Activated CD8-positive, alpha-beta T cell treated with anti-CD3 and anti-CD28 coated beads for 36 hours (primary cell): ENCODE data around the gene IRF2. TPM values are rescaled to one million over a fixed set of nuclear protein-coding genes. Genes with fewer than 3 reads are reported as not detected.
A peak's percentile ranks its signal among the peaks of the same experiment; 100 is the strongest.

ENCODE experiments used
- ATAC-seq: fragments of 200-7000 bp; cut with Tn5 transposase; one replicate; pipeline ENCODE4 v1.10.0; 2021; ENCODE audit warnings: mild to moderate bottlenecking, moderate library complexity
- CTCF ChIA-PET: fragments of 350-600 bp; sonication (Branson Sonifier 250); formaldehyde crosslinking; loops from one replicate; lab custom pipeline; 2021; ENCODE audit warnings: antibody characterized with exemption; lab: Charles Lee
- POLR2A ChIA-PET: fragments of 350-600 bp; sonication (Branson Sonifier 250); formaldehyde crosslinking; loops from one replicate; lab custom pipeline; 2021; ENCODE audit warnings: antibody characterized with exemption; lab: Charles Lee
- DNase-seq: peaks from one replicate; pipeline ENCODE4 v3.0.0-alpha.2; 2020
- H3K27ac Mint-ChIP-seq: one replicate; pipeline ENCODE4 v1.8.0; 2021; ENCODE audit warnings: mild to moderate bottlenecking, mixed read lengths
- H3K27me3 Mint-ChIP-seq: one replicate; pipeline ENCODE4 v1.8.0; 2021; ENCODE audit warnings: mixed read lengths
- H3K36me3 Mint-ChIP-seq: one replicate; pipeline ENCODE4 v1.8.0; 2021; ENCODE audit warnings: low read depth, mixed read lengths
- H3K4me1 Mint-ChIP-seq: one replicate; pipeline ENCODE4 v1.8.0; 2021; ENCODE audit warnings: low read depth, mixed read lengths
- H3K4me3 Mint-ChIP-seq: one replicate; pipeline ENCODE4 v1.8.0; 2021; ENCODE audit warnings: mild to moderate bottlenecking, moderate library complexity, mixed read lengths
- H3K9me3 Mint-ChIP-seq: one replicate; pipeline ENCODE4 v1.8.0; 2021; ENCODE audit warnings: mixed read lengths
- intact Hi-C: fragments of 100-400 bp; cut with micrococcal nuclease; formaldehyde crosslinking; loops from one replicate; pipeline ENCODE4 v1.10.0; 2022
- total RNA-seq, 2 experiments: library from RNA; stranded (reverse); gene quantifications; one replicate each; pipeline ENCODE4 v1.2.3, GENCODE V29; 2021
- TF ChIP-seq, protein P1 (sequence below): fragments of 200-600 bp; IDR thresholded peaks from one replicate; pipeline ENCODE4 v1.8.0; 2022; ENCODE audit warnings: antibody characterized with exemption, mild to moderate bottlenecking

Gene IRF2
- total RNA-seq, 2 experiments from 2014 or later = 48.1 to 56.4 TPM

DNA sequence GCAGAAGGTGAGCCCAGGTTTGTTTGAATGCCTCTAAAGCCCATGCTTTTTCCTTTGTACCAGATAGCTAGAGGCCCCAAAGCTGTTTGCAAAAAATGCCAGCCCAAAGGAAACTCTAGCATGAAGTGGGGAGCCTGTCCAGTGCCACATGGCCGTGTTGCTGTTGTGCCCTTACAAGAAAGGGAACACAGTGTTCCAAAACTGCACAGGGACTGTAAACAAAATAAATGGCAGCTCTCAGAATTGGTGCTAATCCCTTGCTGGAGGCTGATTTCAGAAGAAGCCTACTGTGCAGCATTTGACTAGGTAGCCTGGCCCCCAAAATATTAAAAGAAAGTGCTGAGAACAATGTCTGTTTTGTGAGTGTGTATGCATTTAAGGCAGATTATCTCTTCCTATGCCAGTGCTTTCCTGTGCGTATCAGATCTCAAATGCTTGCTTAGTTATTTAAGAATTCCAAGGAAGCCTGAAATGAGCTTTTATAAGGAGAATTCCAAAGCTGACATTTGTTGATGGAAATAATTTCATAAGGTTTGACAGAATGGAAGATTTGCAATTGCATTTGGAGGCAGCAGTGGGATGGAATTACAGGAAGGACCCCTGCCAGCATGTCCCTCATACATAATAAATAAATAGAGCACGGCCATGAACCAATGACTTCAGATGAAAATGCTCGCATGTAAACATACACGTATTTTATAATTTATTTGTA lies 115.7 kb downstream of the IRF2 start:
- no peaks in the 10 kb centered on the region for H3K36me3 Mint-ChIP-seq
- ATAC-seq = no peak
- H3K27me3 Mint-ChIP-seq = no peaks in the 10 kb centered on the region
- no peak for DNase-seq
- H3K27ac Mint-ChIP-seq = no peak overlapping the region
- ChIA-PET POLR2A (no interaction called here), CTCF (interaction anchor here (1.3 kb wide), 1 partner anchor 94 kb away, joined by 4 read pairs; no protein-coding TSS in a partner anchor)
- intact Hi-C loops = no loop called here
- peaks cover 5% of the 10 kb centered on the region for H3K9me3 Mint-ChIP-seq
- H3K4me1 Mint-ChIP-seq = peaks cover 34% of the 10 kb centered on the region
- no peak overlapping the region for H3K4me3 Mint-ChIP-seq
- TF ChIP-seq, protein P1, sequence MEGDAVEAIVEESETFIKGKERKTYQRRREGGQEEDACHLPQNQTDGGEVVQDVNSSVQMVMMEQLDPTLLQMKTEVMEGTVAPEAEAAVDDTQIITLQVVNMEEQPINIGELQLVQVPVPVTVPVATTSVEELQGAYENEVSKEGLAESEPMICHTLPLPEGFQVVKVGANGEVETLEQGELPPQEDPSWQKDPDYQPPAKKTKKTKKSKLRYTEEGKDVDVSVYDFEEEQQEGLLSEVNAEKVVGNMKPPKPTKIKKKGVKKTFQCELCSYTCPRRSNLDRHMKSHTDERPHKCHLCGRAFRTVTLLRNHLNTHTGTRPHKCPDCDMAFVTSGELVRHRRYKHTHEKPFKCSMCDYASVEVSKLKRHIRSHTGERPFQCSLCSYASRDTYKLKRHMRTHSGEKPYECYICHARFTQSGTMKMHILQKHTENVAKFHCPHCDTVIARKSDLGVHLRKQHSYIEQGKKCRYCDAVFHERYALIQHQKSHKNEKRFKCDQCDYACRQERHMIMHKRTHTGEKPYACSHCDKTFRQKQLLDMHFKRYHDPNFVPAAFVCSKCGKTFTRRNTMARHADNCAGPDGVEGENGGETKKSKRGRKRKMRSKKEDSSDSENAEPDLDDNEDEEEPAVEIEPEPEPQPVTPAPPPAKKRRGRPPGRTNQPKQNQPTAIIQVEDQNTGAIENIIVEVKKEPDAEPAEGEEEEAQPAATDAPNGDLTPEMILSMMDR = no peak

DNA sequence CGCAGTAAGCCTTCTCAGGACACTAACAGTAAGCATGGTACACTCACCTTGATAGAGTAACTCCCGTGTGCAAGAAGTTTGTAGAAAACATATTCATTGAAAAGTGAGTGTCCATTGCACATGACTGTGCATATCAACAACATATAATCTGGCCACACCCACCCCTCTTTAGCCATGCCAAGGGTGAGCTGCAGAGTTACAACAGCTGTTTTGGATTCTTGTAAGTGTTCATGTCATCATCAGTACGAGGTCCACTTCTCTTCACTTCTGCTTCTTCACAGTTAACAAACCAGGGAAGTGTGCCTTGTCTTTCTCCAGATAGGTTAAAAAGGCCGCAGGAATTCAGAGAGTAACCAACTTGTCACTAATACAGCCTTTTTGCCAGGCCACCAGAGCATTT lies 116.6 kb downstream of the IRF2 start:
- TF ChIP-seq, protein P1 = no peak
- ChIA-PET POLR2A (no interaction called here), CTCF (interaction anchor here (1.1 to 1.7 kb wide), 2 partner anchors 14 to 93 kb away, joined by 4 to 7 read pairs; no protein-coding TSS in a partner anchor)

DNA sequence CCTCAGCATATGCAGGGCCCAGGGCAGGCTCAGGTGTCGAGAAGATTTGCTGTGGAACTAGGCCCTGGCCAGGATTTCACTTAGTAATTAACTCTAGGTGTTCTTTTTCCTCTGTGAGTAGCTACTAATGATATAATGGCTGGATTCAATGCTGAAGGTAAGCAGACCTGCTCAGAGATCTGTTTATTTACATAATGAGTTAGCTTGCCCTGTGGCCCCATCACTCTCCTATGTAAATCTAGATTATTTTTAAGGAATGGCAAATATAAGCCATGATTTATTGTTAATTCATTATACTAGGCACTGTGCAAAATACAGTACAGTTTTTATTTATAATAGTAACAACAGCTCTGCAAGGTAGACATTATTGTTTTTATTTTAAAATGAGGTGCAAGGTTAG lies 117.2 kb downstream of the IRF2 start:
- intact Hi-C loops = no loop called here
- no peak overlapping the region for H3K4me3 Mint-ChIP-seq
- ChIA-PET CTCF (interaction anchor here (1.1 to 1.7 kb wide), 3 partner anchors 13 to 93 kb away, joined by 4 to 7 read pairs (median 4); no protein-coding TSS in a partner anchor), POLR2A (no interaction called here)
- H3K27me3 Mint-ChIP-seq = no peaks in the 10 kb centered on the region
- TF ChIP-seq, protein P1 = no peak
- H3K9me3 Mint-ChIP-seq = peaks cover 5% of the 10 kb centered on the region
- H3K27ac Mint-ChIP-seq = no peak overlapping the region
- DNase-seq = no peak
- peaks cover 32% of the 10 kb centered on the region for H3K4me1 Mint-ChIP-seq
- ATAC-seq = no peak
- H3K36me3 Mint-ChIP-seq = no peaks in the 10 kb centered on the region

More for the DNA sequence above, 116.6 kb downstream of the IRF2 start:
- Mint-ChIP-seq H3K4me3 (no peak overlapping the region), H3K9me3 (peaks cover 5% of the 10 kb centered on the region), H3K27me3 (no peaks in the 10 kb centered on the region), H3K36me3 (no peaks in the 10 kb centered on the region), H3K27ac (no peak overlapping the region), H3K4me1 (peaks cover 38% of the 10 kb centered on the region)
- ATAC-seq = no peak
- DNase-seq = no peak
- intact Hi-C loops = no loop called here

DNA sequence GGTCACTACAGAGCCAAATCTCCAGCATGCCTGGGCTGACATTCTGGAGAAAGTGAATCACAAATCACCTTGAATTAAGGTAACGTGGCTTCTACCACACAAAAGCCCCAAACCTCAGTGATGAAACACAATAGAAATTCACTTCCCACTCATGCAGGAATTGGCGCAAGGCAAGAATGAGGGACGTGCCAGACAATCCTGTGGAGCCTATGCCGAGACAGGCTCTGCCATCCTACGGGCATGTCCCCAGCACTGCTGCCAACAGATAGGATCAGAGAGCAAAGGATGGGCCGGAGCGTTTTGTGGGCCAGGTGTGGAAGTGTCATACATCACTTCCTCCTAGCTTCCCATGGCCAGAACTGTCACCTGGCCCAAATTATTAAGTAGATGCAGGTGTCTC lies 118.0 kb downstream of the IRF2 start:
- intact Hi-C loops = no loop called here
- Mint-ChIP-seq H3K9me3 (peaks cover 5% of the 10 kb centered on the region), H3K4me1 (peaks cover 27% of the 10 kb centered on the region), H3K27me3 (no peaks in the 10 kb centered on the region), H3K4me3 (no peak overlapping the region), H3K27ac (no peak overlapping the region), H3K36me3 (no peaks in the 10 kb centered on the region)
- POLR2A ChIA-PET = no interaction called here
- TF ChIP-seq, protein P1 = no peak
- no peak for ATAC-seq
- DNase-seq = peak; percentile 16
- CTCF ChIA-PET = interaction anchor here (0.7 to 1.7 kb wide), 4 partner anchors 10 to 92 kb away, joined by 3 to 7 read pairs (median 4); no protein-coding TSS in a partner anchor

DNA sequence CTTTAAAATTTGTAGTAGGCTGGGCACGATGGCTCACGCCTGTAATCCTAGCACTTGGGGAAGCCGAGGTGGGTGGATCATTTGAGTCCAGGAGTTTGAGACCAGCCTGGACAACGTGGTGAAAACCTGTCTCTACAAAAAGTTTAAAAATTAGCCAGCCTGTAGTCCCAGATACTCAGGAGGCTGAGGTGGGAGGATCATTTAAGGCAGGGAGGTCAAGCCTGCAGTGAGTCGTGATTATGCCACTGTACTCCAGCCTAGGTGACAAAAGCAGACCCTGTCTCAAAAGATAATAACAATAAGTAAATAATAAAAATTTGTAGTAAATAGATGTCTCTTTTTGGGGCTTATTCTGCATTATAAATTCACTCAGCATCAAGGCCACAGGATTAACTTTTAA lies 118.5 kb downstream of the IRF2 start:
- POLR2A ChIA-PET = no interaction called here
- Mint-ChIP-seq H3K4me1 (peaks cover 27% of the 10 kb centered on the region), H3K27me3 (no peaks in the 10 kb centered on the region), H3K36me3 (no peaks in the 10 kb centered on the region), H3K4me3 (no peak overlapping the region), H3K27ac (no peak overlapping the region), H3K9me3 (peaks cover 5% of the 10 kb centered on the region)
- TF ChIP-seq, protein P1 = no peak
- no peak for DNase-seq
- intact Hi-C loops = no loop called here
- CTCF ChIA-PET = interaction anchor here (0.7 to 1.6 kb wide), 2 partner anchors 11 to 19 kb away, joined by 3 to 4 read pairs; no protein-coding TSS in a partner anchor
- no peak for ATAC-seq
